NT2/D1 (cell line): ENCODE measurements around the gene DIAPH3.

ENCODE experiments used
- SUZ12 ChIP-seq: IDR thresholded peaks from 2 replicates; pipeline ENCODE4 v1.6.1; 2011; ENCODE audit not compliant: insufficient read length, insufficient read depth; ENCODE audit errors: extremely low read depth
- YY1 ChIP-seq: IDR thresholded peaks from 2 replicates; pipeline ENCODE4 v1.6.1; 2011; ENCODE audit not compliant: insufficient read length, insufficient read depth
- ZNF274 ChIP-seq: IDR thresholded peaks from 2 replicates; pipeline ENCODE4 v1.6.1; 2011; ENCODE audit warnings: mild to moderate bottlenecking, low read depth, low read length

GRCh38 chr13:59982631-59983382 is 180.9 kb downstream of the DIAPH3 start:
- no peak for TF ChIP-seq ZNF274
- TF ChIP-seq YY1: no peak
- no peak for TF ChIP-seq SUZ12
